Measurements from ENCODE around the gene AURKB. TPM values are rescaled to one million over a fixed set of nuclear protein-coding genes. Genes with fewer than 3 reads are reported as not detected.
"Not testable (repeated sequence)": the region's sequence is repeated elsewhere in the genome, so short reads cannot be mapped to it uniquely, and the experiment has no call there.

The AURKB gene
- polyA plus RNA-seq, 1 donor (not counting 4 experiments of a cell fraction or from before 2014, with no cell fraction given) = 12.6 TPM

DNA sequence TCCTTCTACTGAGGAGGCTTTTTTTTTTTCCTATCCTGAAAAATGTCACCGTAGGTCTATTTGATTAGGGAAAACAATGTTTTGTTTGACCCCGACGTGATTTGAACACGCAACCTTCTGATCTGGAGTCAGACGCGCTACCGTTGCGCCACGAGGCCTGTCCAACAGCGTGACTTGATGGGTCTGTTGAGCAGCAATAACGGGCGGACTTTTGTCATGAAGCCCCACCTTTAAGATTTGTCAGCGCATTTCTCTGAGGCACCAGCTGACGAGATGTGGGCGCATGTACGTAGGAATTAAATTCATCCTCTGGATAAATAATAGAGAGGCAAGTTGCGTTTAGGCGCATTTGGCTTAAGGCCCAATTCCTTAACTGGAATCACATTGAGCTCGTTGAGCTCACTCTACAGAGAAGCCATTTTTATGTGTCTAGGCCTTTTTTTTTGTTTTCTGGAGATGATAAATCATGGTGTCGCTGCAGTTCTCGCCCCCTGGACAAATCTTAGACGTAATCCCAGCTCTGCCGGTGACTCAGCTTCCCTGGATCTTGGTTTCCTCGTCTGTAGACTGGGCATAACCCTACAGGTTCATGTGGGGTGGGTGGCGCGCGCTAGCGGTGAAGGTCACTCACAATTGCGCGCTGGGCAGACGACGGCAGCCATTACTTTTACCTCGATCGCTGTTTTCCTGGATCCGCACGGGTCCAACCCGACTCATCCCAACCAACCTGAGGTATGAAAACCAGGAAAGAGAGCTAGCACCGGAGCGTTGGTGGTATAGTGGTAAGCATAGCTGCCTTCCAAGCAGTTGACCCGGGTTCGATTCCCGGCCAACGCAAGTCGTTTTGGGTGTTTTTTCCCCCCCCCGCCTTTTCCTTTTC is 10.6 kb upstream of the AURKB start:
- Histone ChIP-seq H3K79me2 (ENCODE audit: control insufficient read depth, insufficient read depth, low read length) (no peaks in the 10 kb centered on the region), H3K27ac (ENCODE audit: control insufficient read depth, insufficient read depth, low read length) (peak overlapping the region; percentile 70), H3K27me3 (ENCODE audit: control insufficient read depth, extremely low read depth, insufficient read depth, low read length) (no peaks in the 10 kb centered on the region), H3K4me3 (ENCODE audit: control insufficient read depth in 2 of 3, extremely low read depth in 1 of 3, insufficient read depth in 2 of 3, low read depth in 1 of 3, low read length in 3 of 3) (peak overlapping the region; percentile 60 to 75 (median 65)), H3K36me3 (ENCODE audit: control insufficient read depth in 2 of 2, extremely low read depth in 1 of 2, insufficient read depth in 2 of 2, low read length in 2 of 2) (no peaks in the 10 kb centered on the region), H2AFZ (ENCODE audit: control insufficient read depth, low read length) (peak overlapping the region; percentile 83), H3K4me1 (ENCODE audit: control insufficient read depth, extremely low read depth, insufficient read depth, low read length) (peaks cover 19% of the 10 kb centered on the region), H3K9ac (ENCODE audit: control insufficient read depth, extremely low read depth, insufficient read depth, low read length) (peak overlapping the region; percentile 93), H4K20me1 (ENCODE audit: control insufficient read depth, extremely low read depth, insufficient read depth, low read length) (no peaks in the 10 kb centered on the region), H3K9me1 (ENCODE audit: control insufficient read depth, extremely low read depth, insufficient read depth, low read length) (no peaks in the 10 kb centered on the region), H3K4me2 (ENCODE audit: control insufficient read depth, extremely low read depth, insufficient read depth, low read depth, low read length) (peak overlapping the region; percentile 81), H3K9me3 (ENCODE audit: control insufficient read depth, low read depth, low read length) (no peaks in the 10 kb centered on the region)
- FAIRE-seq (peak; percentile 44), DNase-seq (ENCODE audit: low read depth, low spot score) (peak; percentile 83)
- dilution Hi-C loops (cut with MboI; ENCODE audit: extremely low pct_ligation_motif_present, low sequenced_read_pairs) = no loop called here
- TF ChIP-seq, protein P1, sequence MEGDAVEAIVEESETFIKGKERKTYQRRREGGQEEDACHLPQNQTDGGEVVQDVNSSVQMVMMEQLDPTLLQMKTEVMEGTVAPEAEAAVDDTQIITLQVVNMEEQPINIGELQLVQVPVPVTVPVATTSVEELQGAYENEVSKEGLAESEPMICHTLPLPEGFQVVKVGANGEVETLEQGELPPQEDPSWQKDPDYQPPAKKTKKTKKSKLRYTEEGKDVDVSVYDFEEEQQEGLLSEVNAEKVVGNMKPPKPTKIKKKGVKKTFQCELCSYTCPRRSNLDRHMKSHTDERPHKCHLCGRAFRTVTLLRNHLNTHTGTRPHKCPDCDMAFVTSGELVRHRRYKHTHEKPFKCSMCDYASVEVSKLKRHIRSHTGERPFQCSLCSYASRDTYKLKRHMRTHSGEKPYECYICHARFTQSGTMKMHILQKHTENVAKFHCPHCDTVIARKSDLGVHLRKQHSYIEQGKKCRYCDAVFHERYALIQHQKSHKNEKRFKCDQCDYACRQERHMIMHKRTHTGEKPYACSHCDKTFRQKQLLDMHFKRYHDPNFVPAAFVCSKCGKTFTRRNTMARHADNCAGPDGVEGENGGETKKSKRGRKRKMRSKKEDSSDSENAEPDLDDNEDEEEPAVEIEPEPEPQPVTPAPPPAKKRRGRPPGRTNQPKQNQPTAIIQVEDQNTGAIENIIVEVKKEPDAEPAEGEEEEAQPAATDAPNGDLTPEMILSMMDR (optimal IDR thresholded peaks at IDR 0.05 in 1 of 3, IDR thresholded peaks at IDR 0.05 in 1 of 3, conservative IDR thresholded peaks at IDR 0.05 in 1 of 3; ENCODE audit: extremely low read depth in 1 of 3, insufficient read depth in 2 of 3, low read length in 3 of 3) = peak in 1 of 3 experiments; percentile 27
- TF ChIP-seq EZH2 (IDR thresholded peaks at IDR 0.05; ENCODE audit: low read length) = no peak

DNA sequence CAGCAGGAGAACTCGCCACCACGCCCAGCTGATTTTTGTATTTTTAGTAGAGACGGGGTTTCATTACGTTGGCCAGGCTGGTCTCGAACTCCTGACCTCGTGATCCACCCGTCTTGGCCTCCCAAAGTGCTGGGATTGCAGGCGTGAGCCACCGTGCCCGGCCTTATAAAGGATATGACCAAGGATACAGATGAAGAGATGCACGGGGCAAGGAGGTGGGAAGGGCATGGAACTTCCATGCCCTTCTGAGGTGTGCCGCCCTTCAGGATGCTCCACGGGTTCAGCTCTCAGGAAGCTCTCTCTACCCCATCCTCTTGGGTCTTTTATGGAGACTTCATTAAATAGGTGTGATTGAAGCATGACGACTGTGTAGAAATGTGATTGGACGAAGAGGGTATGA is 3.6 kb upstream of the AURKB start:
- H3K36me3 ChIP-seq (ENCODE audit: control insufficient read depth in 2 of 2, extremely low read depth in 1 of 2, insufficient read depth in 2 of 2, low read length in 2 of 2); H3K27ac ChIP-seq (ENCODE audit: control insufficient read depth, insufficient read depth, low read length); H3K4me2 ChIP-seq (ENCODE audit: control insufficient read depth, extremely low read depth, insufficient read depth, low read depth, low read length); H4K20me1 ChIP-seq (ENCODE audit: control insufficient read depth, extremely low read depth, insufficient read depth, low read length); H3K27me3 ChIP-seq (ENCODE audit: control insufficient read depth, extremely low read depth, insufficient read depth, low read length); H3K4me3 ChIP-seq (ENCODE audit: control insufficient read depth in 2 of 3, extremely low read depth in 1 of 3, insufficient read depth in 2 of 3, low read depth in 1 of 3, low read length in 3 of 3); dilution Hi-C loops (cut with MboI; ENCODE audit: extremely low pct_ligation_motif_present, low sequenced_read_pairs); H3K9ac ChIP-seq (ENCODE audit: control insufficient read depth, extremely low read depth, insufficient read depth, low read length); DNase-seq (ENCODE audit: low read depth, low spot score); FAIRE-seq; H2AFZ ChIP-seq (ENCODE audit: control insufficient read depth, low read length); H3K9me1 ChIP-seq (ENCODE audit: control insufficient read depth, extremely low read depth, insufficient read depth, low read length); H3K9me3 ChIP-seq (ENCODE audit: control insufficient read depth, low read depth, low read length): not testable (repeated sequence)
- peaks cover 12% of the 10 kb centered on the region for H3K79me2 ChIP-seq (ENCODE audit: control insufficient read depth, insufficient read depth, low read length)
- H3K4me1 ChIP-seq (ENCODE audit: control insufficient read depth, extremely low read depth, insufficient read depth, low read length) = peaks cover 14% of the 10 kb centered on the region

Data from keratinocyte (primary cell).